SH-SY5Y (cell line): Measurements from ENCODE around the gene NT5M.

Source experiments
- GATA2 ChIP-seq: IDR thresholded peaks from 2 replicates; pipeline ENCODE4 v1.6.1; 2011; ENCODE audit warnings: mild to moderate bottlenecking, low read depth, low read length
- GATA3 ChIP-seq: IDR thresholded peaks from 2 replicates; pipeline ENCODE4 v1.6.1; 2011; ENCODE audit warnings: low read depth, mild to moderate bottlenecking, low read length, moderate library complexity

GRCh38 chr17:17345686-17346427, 42.7 kb downstream of the NT5M start:
- TF ChIP-seq GATA2 (no peak), GATA3 (no peak)
